CD4-positive, alpha-beta T cell treated with Interleukin-2 at 100 ng/mL for 4 hours (primary cell): Measurements from ENCODE around the gene MSMO1.
"Not testable (repeated sequence)": the region's sequence is repeated elsewhere in the genome, so short reads cannot be mapped to it uniquely, and the experiment has no call there.

Source experiments
- DNase-seq: peaks from one replicate; pipeline ENCODE4 v3.0.0-alpha.2; 2020; ENCODE audit warnings: low spot score

MSMO1 gene

GRCh38 chr4:165327211-165328100 is at the start of gene MSMO1:
MSMO1 (plus strand) TSS chr4:165327669; CDS start chr4:165333371, 5,702 bp downstream.
- DNase-seq: peak; percentile 99

GRCh38 chr4:165279531-165279930 is 47.9 kb upstream of the MSMO1 start:
- DNase-seq: not testable (repeated sequence)

GRCh38 chr4:165284697-165285096 is 42.8 kb upstream of the MSMO1 start:
- DNase-seq: not testable (repeated sequence)

GRCh38 chr4:165286619-165287340 is 40.7 kb upstream of the MSMO1 start:
- DNase-seq: not testable (repeated sequence)

- no peak for DNase-seq
Measured at GRCh38 chr4:165288226-165288625, 39.2 kb upstream of the MSMO1 start.

- no peak for DNase-seq
Measured at GRCh38 chr4:165288639-165289422, 38.6 kb upstream of the MSMO1 start.

GRCh38 chr4:165289423-165289785 is 38.1 kb upstream of the MSMO1 start:
- DNase-seq: no peak

GRCh38 chr4:165293061-165293460 is 34.4 kb upstream of the MSMO1 start:
- no peak for DNase-seq

- no peak for DNase-seq
Measured at GRCh38 chr4:165293927-165294649, 33.4 kb upstream of the MSMO1 start.

- peak; percentile 19 for DNase-seq
Measured at GRCh38 chr4:165294907-165295306, 32.6 kb upstream of the MSMO1 start.

- DNase-seq: no peak
Measured at GRCh38 chr4:165297626-165298025, 29.8 kb upstream of the MSMO1 start.

- no peak for DNase-seq
Measured at GRCh38 chr4:165299399-165300060, 27.9 kb upstream of the MSMO1 start.

GRCh38 chr4:165301833-165302232 is 25.6 kb upstream of the MSMO1 start:
- peak; percentile 36 for DNase-seq

GRCh38 chr4:165302658-165303057 is 24.8 kb upstream of the MSMO1 start:
- no peak for DNase-seq

GRCh38 chr4:165308166-165308565 is 19.3 kb upstream of the MSMO1 start:
- DNase-seq: no peak

- DNase-seq: no peak
Measured at GRCh38 chr4:165308606-165309005, 18.9 kb upstream of the MSMO1 start.

- DNase-seq: no peak
Measured at GRCh38 chr4:165309456-165309855, 18.0 kb upstream of the MSMO1 start.

GRCh38 chr4:165312506-165312905 is 15.0 kb upstream of the MSMO1 start:
- DNase-seq: no peak

GRCh38 chr4:165319030-165319429 is 8.4 kb upstream of the MSMO1 start:
- no peak for DNase-seq

- DNase-seq: no peak
Measured at GRCh38 chr4:165319509-165319908, 8.0 kb upstream of the MSMO1 start.

GRCh38 chr4:165324236-165324917 is 3.1 kb upstream of the MSMO1 start:
- no peak for DNase-seq
